Measurements from ENCODE around the gene KDM3A.

DNA sequence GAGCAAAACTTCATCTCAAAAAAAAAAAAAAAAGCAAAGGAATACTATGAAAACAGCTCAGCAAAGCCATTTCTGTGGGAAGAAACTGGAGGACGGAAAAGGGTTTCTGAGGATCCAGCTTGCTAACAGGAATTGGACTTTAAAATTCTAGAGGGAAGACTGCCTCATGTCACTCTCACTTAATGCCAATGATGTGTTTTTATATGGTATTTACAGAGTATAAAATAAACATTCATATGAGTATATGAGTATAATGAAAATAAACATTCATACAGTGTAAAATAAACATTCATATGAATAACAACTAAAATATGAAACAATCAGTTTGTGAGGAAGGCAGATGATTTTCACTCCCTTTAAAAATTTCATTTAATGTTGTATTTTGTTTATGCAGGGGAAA lies 78.2 kb downstream of the KDM3A start:
- TF ChIP-seq, protein P1, sequence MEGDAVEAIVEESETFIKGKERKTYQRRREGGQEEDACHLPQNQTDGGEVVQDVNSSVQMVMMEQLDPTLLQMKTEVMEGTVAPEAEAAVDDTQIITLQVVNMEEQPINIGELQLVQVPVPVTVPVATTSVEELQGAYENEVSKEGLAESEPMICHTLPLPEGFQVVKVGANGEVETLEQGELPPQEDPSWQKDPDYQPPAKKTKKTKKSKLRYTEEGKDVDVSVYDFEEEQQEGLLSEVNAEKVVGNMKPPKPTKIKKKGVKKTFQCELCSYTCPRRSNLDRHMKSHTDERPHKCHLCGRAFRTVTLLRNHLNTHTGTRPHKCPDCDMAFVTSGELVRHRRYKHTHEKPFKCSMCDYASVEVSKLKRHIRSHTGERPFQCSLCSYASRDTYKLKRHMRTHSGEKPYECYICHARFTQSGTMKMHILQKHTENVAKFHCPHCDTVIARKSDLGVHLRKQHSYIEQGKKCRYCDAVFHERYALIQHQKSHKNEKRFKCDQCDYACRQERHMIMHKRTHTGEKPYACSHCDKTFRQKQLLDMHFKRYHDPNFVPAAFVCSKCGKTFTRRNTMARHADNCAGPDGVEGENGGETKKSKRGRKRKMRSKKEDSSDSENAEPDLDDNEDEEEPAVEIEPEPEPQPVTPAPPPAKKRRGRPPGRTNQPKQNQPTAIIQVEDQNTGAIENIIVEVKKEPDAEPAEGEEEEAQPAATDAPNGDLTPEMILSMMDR (IDR thresholded peaks at IDR 0.05) = no peak
- no peak for TF ChIP-seq POLR2A (IDR thresholded peaks at IDR 0.05)

All from prostate gland (tissue), 2 donors.